NCI-H128 (cell line): Measurements from ENCODE around the gene PGM5.
"Not testable (repeated sequence)": the region's sequence is repeated elsewhere in the genome, so short reads cannot be mapped to it uniquely, and the experiment has no call there.

Source experiments
- DNase-seq: peaks from one replicate; lab custom pipeline; 2025; ENCODE audit not compliant: unreplicated experiment; lab: John Stamatoyannopoulos, UW

The PGM5 gene

GRCh38 chr9:68356380-68357118 lies at the start of gene PGM5:
TSS of gene PGM5 (plus strand) at chr9:68356611. CDS start at chr9:68357128, 517 bp downstream.
- not testable (repeated sequence) for DNase-seq

- not testable (repeated sequence) for DNase-seq
These were observed 49.3 kb upstream of the PGM5 start for GRCh38 chr9:68307127-68307526.

GRCh38 chr9:68307654-68308053 lies 48.8 kb upstream of the PGM5 start:
- DNase-seq, result not testable (repeated sequence)

- not testable (repeated sequence) for DNase-seq
These were observed 45.2 kb upstream of the PGM5 start for GRCh38 chr9:68311208-68311607.

- DNase-seq, result not testable (repeated sequence)
These were observed 38.2 kb upstream of the PGM5 start for GRCh38 chr9:68318209-68318608.

- DNase-seq, result not testable (repeated sequence)
These were observed 32.7 kb upstream of the PGM5 start for GRCh38 chr9:68323749-68324148.

- DNase-seq, result not testable (repeated sequence)
These were observed 31.9 kb upstream of the PGM5 start for GRCh38 chr9:68324518-68324917.

GRCh38 chr9:68329106-68329505 lies 27.3 kb upstream of the PGM5 start:
- DNase-seq, result not testable (repeated sequence)

- not testable (repeated sequence) for DNase-seq
These were observed 25.8 kb upstream of the PGM5 start for GRCh38 chr9:68330531-68331173.

- not testable (repeated sequence) for DNase-seq
These were observed 24.3 kb upstream of the PGM5 start for GRCh38 chr9:68332122-68332521.

- not testable (repeated sequence) for DNase-seq
These were observed 20.5 kb upstream of the PGM5 start for GRCh38 chr9:68335935-68336334.

GRCh38 chr9:68336639-68337339 lies 19.6 kb upstream of the PGM5 start:
- DNase-seq, result not testable (repeated sequence)

- not testable (repeated sequence) for DNase-seq
These were observed 18.4 kb upstream of the PGM5 start for GRCh38 chr9:68338000-68338399.

- DNase-seq, result not testable (repeated sequence)
These were observed 14.0 kb upstream of the PGM5 start for GRCh38 chr9:68342265-68343025.

- not testable (repeated sequence) for DNase-seq
These were observed 13.2 kb upstream of the PGM5 start for GRCh38 chr9:68343242-68343641.

GRCh38 chr9:68343992-68344391 lies 12.4 kb upstream of the PGM5 start:
- DNase-seq, result not testable (repeated sequence)

GRCh38 chr9:68351689-68352088 lies 4.7 kb upstream of the PGM5 start:
- DNase-seq, result not testable (repeated sequence)

GRCh38 chr9:68355993-68356379 lies 425 bp upstream of the PGM5 start:
- DNase-seq, result not testable (repeated sequence)

GRCh38 chr9:68357119-68357714 lies 806 bp downstream of the PGM5 start:
- DNase-seq, result not testable (repeated sequence)

GRCh38 chr9:68366933-68367547 lies 10.6 kb downstream of the PGM5 start:
- DNase-seq, result not testable (repeated sequence)
